HG03565 (cell line): ENCODE results near the gene TRIM52.
"Not testable (repeated sequence)": the region's sequence is repeated elsewhere in the genome, so short reads cannot be mapped to it uniquely, and the experiment has no call there.

Experiments
- ATAC-seq: cut with Tn5 transposase; IDR thresholded peaks from one replicate; pipeline ENCODE4 v1.9.1; 2021; ENCODE audit warnings: mild to moderate bottlenecking, moderate library complexity; ENCODE audit not compliant: unreplicated experiment

TRIM52 gene

DNA sequence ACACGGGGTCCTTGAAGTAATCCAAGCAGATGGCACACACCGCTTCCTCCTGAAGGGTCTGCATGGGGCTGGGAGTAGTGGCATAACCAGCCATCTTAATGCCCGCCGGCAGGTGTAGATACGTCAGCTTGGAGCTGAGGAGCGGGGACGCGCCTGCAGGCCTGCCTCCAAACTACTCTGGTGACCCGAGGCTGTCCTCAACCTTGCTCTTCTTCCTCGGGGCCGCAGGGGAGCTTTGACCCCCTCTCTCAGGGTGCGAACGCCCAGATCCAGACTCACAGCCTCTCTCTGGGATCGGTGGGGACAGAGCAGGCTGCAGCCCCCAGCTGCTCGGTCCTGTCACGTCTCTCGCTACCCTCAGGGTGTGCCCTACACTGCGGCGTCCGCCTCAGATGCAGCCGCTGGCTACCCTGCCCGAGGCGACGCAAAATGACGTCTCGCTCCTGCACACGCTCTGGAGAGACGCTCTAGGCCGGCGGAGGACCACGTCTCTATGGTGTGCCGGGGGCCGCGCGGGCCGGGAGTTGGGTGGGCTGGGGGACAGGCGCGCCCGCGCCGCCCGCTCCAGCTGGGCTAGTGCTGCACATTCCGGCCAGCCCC lies at the start of gene TRIM52:
Gene TRIM52 (minus strand): TSS at position 424 of the 600 bp plus-strand sequence. CDS start 330 bp downstream, at position 94.
- peak; percentile 76 for ATAC-seq

DNA sequence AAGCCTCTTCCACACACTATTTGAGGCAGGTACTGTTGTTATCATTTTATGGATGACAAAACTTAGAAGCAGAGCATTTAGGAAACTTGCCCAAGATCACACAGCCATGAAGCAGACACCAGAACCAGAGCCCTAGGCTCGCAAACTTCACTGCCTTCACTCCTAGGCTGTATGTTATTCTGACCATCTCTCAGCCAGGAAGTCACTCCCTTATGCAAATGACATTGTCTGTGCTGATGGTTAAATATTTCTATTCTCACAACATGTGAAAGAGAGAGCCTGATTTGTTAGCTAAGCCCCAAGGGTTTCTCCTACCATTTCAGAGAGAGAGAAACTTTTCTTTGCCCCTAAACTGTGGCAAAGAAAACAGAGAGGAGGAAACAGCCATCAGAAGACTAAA lies 26.4 kb upstream of the TRIM52 start:
- peak; percentile 57 for ATAC-seq

DNA sequence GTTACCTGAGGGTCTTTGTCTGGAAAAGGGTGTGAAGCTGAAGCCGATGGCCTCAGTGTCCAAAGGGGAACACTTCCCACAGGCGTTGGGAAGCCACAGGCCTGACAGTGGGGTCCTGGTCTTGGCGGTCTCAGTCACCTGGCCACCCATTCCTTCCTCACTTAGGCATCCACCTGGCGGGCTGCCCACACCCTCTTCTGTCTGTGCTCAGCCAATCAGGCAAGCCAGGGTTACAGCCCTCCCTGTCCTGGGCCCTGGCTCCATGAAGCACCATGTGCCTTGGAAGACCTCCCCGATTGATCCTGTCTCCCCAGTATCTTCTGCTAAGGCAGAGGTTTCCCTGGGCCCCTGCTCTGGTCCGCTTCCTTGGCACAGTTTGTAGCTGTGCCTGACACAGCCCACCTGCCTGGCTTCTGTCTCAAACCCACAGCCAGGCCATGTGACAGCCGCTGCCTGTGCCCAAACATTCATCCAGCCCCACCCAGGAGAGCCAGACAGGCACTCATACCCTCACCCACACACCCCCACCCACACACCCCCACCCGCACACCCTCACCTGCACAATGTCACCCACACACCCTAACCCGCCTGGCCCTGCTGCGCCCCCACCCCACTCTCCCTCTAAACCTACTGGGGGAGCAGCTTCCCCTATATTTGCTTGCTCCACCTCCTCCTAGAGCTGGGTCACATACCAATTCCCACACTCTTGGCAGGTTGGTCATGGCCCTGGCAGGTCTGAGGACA lies 25.2 kb upstream of the TRIM52 start:
- not testable (repeated sequence) for ATAC-seq

DNA sequence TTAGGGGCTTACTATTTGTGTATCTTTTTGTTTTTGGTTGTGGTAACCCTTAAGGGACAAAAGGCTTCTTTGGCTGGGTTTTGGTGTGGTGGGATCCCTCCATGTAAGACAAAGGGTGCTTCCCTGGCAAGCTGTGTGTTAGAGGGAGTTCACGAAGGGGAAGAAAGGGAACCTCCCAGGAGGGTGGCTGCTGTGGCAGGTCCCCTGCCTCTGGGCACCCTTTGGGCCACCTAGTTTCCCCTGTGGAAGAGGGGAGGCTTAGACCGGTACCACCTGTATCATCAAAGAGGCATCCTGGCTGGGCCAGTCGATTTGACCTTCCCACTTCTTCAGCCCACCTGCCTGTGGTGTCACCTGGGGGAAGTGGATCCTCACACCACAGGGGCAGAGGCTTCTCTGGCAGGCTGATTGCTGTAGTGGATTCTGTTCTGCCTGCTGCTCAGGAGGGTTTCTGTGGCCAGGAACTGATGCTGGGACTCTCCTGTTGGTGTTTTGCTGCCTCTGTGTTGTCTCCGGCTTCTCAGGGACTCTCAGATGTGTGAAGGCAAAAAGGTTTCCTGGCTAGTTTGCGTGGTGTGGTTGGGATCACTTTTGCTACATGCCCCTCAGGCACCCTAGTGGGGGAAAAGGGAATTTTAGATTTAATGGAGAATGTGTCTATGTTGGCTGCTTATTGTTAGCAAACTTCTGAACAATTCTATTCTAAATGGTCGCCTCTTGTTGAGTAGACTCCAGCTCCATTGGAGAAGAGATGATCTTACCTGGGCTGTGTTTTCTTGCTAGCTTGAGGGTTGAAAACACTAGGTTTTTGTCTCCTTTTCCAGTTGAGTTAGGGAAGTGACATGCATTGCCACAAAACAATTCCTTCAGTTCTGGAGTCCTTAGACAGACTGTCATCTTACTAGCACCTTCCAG lies 23.2 kb upstream of the TRIM52 start:
- not testable (repeated sequence) for ATAC-seq

DNA sequence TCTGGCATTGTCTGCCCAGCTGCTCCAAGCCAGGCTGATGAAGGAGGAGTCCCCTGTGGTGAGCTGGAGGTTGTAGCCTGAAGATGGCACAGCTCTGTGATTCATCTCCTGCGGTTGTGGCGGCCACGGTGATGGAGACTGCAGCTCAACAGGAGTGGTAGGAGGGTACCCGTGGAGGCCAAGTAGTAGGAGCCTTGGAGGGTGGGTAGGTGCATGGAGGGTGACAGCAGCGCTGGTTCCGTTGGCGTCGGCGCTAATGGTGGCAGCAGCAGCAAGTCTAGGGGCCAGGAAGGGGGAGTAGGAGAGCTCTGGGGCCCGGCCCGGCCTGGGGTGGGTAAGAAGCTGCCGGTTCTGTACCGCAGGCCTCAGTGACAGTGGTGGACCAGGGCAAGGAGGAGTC lies 22.4 kb upstream of the TRIM52 start:
- ATAC-seq = no peak

DNA sequence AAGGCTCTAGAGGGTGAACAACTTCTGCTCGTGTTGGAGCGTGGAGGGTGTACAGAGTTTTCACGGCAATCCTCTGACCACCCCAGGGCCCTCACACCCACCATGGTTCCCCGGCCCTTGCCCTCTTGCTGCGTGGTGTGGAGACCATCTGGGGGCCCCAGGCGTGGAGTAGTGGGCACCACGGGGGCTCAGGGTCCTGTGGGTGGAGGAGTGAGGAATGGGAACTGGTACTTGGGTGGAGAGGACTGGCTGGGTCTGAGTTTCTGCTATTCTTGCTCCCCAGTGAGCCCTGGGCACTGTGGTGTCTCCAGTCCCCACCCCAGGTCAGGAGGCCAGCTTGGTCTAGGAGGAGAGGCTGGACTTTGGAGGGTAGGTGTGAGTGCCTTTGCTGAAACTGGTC lies 21.9 kb upstream of the TRIM52 start:
- no peak for ATAC-seq

DNA sequence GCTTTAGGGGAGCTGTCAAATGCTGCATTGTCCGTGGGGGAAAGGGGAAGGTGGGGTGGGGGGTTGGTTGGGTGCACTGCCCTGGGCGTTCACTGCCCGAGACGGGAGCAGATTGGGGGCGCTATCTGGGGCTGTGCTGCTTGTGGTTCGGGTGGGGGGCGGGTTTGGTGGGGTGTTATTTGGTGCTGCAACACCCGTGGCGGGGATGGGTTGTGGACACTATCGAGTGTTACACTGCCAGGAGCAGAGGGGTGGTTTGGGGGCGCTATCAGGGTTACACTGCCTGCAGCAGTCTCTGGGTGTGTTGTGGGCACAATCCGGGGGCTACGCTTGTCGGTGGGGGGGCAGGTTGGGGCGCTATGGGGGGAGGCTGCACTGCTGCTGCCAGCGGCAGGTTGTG lies 21.5 kb upstream of the TRIM52 start:
- ATAC-seq = not testable (repeated sequence)

DNA sequence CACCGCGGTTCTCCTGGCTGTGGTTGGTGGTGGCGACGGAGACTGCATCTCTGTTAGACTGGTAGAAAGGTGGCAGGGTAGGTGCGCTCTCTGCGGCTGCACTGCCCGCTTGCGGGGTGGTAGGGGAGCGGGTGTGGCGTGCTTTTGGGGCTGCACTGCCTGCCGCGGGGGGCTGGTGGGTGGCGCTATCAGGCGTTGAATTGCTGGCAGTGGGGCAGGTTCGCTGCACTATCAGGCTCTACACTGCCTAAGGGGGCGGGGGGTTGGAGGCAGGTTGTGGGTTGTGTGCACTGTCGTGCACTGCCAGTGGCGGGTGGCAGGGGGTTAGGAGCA lies 21.0 kb upstream of the TRIM52 start:
- ATAC-seq = no peak

DNA sequence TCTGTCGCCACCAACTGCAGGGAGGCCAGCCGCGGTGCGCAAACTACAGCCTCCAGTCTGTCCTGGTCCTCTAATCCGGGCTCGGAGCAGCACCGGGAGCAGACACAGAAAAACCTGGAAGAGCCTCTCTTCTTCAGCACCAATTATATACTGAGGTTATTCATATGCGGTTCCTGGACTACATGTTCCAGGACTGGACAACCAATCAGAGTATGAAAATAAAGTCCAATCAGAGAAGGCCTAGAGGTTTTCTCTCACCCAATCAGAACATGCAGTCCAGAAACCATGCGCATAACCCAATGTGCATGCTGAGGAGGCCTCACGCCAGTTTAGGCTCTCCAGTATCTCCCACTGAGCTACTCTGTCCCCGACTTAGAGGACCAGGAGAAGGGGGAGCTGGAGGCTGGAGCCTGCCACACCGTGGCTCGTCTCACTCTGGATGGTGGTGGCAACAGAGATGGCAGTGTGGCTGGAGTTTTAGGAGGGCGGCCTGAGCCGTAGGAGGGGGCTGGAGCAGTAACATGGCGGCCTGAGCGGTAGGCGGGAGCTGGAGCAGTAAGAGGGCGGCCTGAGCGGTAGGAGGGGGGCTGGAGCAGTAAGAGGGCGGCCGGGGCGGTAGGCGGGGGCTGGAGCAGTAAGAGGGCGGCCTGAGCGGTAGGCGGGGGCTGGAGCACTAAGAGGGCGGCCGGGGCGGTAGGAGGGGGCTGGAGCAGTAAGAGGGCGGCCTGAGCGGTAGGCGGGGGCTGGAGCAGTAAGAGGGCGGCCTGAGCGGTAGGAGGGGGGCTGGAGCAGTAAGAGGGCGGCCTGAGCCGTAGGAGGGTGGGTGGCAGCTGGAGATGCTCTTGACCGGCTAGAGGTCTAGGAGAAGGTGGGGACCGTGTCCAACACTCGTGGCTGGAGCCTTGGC lies 20.4 kb upstream of the TRIM52 start:
- no peak for ATAC-seq

DNA sequence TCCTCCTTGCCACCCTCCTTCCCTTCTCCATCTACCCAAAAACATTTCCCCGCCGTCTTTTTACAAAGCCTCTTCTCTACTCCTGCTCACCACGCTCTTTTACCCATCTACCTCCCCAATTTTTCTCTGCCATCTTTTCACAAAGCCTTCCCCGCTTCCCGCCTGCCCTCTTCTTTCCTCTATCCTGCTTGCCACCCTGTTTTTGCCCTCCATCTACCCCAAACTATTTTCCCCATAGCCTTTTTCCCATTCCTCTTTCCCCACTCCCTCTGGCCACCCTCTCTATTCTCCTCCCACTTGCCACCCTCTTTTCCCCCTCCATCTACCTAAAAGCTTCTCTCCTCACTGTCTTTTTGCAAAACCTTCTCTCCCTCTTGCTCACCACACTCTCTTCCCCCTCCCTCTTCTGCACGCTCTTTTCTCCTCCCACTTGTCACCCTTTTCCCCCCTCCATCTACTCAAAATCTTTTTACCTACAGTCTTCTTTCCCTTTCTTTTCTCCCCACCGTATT lies 19.4 kb upstream of the TRIM52 start:
- ATAC-seq = no peak

DNA sequence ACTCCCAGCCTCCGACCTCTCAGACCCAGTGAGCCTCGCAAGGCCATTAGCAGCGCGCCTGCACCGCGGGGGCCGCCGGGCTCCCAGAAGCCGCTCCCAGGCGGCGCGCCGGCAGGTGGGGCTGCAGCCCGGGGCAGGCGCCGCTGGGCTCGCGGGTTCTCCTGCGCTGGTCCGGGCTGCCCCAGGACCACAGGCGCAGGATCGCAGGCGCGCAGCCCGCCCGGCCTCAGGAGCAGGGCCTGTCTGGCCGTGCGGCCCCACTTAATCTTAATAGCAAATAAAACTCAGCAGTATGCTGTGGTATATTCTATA lies 12.4 kb upstream of the TRIM52 start:
- not testable (repeated sequence) for ATAC-seq

DNA sequence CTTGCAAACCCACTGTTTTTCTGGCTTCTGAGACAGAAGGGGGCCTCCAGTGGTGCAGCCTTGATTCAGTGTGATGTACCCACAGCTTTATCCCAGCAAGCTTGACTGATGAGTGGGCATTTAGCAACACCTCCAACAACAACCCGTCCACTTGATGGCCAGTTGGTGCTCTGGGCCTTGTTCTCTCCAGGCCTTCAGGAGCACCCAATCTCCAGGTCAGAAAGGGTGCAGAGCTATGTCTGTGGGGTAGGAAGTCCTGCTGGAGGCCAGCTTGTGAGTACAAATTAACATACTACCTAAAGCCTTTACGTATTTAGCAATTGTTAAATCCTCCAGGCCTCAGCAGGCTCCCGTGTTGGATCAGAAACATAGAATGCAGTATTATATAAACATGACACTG lies 10.1 kb upstream of the TRIM52 start:
- no peak for ATAC-seq

DNA sequence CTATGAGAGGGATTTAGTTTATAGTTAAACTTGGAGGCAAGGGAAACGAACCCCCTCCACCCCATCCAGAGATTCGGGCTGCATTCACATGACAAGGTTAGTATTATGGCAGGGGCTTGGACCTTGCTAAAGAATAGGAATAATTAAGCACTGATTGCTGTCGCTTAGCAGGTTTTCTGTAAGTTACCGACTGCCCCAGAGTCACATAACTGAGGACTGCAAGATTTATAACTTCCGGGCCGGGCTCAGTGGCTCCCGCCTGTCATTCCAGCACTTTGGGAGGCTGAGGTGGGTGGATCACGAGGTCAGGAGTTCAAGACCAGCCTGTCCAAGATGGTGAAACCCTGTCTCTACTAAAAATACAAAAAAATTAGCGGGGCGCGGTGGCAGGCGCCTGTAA lies 7.0 kb upstream of the TRIM52 start:
- not testable (repeated sequence) for ATAC-seq

DNA sequence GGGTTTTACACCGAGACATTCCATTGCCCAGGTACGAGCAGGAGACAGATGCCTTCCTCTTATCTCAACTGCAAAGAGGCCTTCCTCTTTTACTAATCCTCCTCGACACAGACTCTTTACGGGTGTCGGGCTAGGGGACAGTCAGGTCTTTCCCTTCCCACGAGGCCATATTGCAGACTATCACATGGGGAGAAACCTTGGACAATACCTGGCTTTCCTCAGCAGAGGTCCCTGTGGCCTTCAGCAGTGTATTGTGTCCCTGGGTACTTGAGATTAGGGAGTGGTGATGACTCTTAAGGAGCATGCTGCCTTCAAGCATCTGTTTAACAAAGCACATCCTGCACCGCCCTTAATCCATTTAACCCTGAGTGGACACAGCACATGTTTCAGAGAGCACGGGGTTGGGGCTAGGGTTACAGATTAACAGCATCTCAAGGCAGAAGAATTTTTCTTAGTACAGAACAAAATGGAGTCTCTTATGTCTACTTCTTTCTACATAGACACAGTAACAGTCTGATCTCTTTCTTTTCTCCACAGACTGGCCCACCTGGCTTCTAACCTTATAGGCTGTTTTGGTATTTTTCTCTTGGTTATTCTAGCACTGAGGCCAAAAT lies 6.5 kb upstream of the TRIM52 start:
- ATAC-seq = not testable (repeated sequence)

DNA sequence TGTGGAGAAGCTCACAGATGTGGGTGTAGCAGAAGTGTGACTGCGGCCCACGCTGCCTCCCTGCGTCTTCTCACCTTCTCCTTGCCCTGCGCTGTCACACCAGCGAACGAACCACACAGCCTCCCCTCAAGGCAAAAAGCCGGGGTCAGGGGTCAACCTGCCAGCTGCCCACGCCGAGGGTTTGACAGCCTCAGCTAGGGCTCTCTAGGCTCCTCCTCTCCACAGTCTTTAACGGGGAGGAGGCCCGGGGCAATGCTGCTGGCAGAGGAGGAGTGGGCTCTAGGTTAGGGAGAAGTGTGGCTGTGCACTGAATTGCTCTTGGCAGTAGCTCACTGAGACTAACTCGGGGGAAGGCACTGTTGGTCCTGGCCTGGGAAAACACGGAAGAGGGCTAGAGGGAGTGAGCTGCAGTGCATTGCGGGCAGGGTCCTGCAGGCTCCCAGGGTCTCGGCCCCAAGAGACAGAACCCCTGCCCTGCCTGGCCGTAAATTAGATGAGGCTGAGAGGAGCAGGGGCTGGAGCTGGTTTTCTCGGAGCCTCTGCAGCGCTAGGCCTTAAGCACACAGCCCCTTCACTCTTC lies 4.2 kb upstream of the TRIM52 start:
- ATAC-seq = no peak

DNA sequence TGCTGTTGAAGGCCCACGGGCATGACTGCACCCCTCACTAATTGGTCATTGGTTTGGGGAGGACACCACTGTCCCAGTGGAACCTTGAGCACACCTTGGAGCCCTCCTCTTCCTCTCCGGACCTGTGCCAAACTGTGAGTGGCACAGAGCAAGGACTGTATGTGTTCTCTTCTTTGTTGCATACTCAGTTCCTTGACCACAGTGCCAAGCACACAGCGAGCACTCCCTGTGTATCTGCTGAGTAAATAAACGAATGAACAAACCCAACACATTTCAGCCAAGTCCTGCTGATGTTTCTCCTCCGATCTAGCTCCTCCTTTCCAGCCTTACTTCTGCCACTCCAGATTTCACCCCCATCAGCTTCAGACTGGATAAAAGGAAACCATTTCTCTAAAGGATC lies 2.7 kb upstream of the TRIM52 start:
- ATAC-seq = no peak

DNA sequence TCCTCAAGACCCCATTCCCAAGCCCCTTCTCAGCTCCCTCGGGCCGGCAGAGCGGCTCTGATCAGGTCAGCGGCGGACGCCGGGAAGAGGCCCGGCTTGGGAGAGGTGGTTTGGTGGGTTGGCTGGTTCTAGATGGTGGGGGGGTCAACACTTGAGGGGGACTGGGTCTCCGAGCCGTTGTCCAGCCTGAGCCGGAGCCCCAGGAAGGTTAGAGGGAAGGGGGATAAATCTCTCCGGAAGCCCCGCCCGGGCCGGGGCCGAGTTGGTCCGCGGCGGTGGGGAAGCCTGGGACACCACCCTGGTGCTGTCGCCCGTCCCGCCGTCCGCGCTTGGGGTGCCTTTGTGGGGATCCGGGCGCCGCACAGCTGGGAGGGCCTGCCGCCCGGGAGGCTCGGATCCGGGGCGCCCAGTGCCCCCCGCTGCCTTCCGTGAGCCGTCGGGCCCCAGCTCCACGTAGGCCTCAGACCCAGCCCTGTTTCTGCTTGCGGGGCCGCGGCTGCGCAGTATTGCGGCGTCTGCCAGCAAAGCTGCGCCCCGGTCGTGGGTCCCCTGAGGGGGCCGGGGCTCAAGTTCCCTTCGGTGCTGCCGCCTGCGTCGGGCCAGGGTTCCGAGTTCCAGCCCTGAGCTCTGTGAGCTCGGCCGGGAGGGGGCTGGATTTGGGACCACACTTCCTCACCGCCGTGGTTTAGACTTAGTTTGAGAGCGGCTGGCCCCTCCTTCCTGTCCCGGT lies 542 bp upstream of the TRIM52 start:
- ATAC-seq = peak; percentile 40

DNA sequence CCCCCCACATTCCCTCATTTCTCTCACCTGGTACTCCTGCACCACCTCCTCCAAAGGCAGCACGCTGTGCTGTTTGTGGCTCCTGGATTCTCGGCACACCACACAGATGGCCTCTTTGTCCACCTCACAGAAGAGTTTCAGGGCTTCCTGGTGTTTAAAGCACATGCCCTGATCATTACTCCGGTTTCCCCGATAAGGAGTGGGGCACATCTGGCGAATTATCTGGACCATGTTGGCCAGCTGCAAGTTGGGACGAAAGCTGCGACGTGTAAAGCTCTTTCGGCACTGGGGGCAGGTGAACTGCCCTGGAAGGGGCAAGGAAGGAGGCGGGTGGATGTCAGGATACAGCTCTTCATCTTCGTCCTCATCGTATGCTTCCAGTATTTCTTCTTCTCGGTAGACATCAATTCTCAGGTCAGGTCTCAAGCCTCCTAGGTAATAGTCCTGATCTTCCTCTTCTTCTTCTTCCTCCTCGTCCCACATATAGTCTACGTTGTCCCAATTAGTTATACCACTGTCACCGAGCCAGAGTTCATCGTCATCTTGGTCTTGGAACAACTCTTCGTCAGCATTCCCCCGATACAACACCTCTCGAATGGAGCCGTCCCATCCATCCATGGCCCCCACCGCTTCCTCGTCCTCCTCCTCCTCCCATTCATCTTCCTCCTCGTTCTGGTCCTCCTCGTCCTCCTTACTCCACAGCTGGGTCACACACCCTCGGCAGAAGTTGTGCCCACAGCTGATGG lies 796 bp downstream of the TRIM52 start:
- no peak for ATAC-seq

DNA sequence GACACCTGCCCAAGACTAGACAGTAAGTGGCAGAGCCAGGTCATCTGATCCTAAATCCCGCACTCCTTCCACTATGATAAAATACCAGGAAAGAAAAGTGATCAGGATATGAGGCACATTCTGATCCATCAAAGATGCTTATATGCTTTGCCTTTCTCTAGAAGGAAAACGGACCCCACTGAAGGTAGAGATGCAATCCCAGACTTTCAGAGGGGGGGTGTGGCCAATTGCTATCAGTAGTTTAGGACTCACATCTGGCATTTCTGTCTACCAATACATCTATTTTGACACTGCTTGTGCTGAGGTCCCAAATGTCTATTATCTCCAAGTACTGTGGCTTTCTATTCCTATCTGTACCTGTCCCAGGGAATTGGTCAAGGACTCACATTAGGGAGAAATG lies 1.7 kb downstream of the TRIM52 start:
- ATAC-seq = no peak
